ENCODE measurements around the gene PCCA. TPM values are rescaled to one million over a fixed set of nuclear protein-coding genes. Genes with fewer than 3 reads are reported as not detected.

The PCCA gene
- total RNA-seq, 1 donor from 2014 or later, result 229 TPM

DNA sequence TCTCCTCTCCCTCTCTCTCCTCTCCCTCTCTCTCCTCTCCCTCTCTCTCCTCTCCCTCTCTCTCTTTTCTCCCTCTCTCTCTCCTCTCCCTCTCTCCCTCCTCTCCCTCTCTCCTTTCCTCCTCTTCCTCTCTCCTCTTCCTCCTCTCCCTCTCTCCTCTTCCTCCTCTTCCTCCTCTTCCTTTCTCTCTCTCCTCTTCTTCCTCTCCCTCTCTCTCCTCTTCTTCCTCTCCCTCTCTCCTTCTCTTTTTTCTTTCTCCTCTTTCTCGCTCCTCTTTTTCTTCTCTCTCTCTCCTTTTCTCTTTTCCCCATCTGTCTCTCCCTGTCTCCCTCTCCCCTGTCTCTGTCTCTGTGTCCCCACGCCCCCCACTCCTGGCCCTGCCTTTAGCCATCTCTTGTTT is 363.0 kb downstream of the PCCA start:
- H3K36me3 ChIP-seq (ENCODE audit: control insufficient read depth in 3 of 3, insufficient read depth in 3 of 3, low read length in 3 of 3), result peaks cover 0 to 3% (median 0%) of the 10 kb centered on the region in 3 donors
- no peak overlapping the region for H3K9ac ChIP-seq (ENCODE audit: low read depth in 1 of 3, low read length in 3 of 3)
- H3K27me3 ChIP-seq (ENCODE audit: control insufficient read depth in 3 of 3, insufficient read depth in 3 of 3, low read length in 3 of 3), result no peaks in the 10 kb centered on the region
- H3K4me3 ChIP-seq (ENCODE audit: low read length in 3 of 3), result no peak overlapping the region
- H3K4me1 ChIP-seq (ENCODE audit: control insufficient read depth in 3 of 3, insufficient read depth in 3 of 3, low read length in 3 of 3), result no peaks in the 10 kb centered on the region
- H3K27ac ChIP-seq (ENCODE audit: low read depth, low read length), result no peak overlapping the region
- no peaks in the 10 kb centered on the region for H3K9me3 ChIP-seq (ENCODE audit: control insufficient read depth in 3 of 3, low read length in 3 of 3)

DNA sequence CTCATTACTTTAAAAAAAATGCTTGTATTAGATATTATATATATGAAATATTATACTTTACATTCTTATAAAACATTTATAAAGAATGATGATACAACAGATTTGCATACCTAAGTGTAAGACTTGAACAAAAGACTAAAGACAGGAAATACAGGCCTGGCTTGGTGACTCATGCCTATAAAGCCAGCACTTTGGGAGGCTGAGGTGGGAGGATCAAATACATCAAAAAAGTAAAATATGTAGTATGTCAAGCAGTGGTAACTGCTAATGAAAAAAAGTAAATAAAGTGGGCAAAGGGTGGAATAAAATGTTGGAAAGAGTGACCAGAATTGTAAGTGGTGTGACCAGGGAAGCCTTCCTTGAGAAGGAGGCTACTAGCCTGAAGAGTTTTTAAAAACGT is 366.0 kb downstream of the PCCA start:
- Histone ChIP-seq H3K9me3 (ENCODE audit: control insufficient read depth in 3 of 3, low read length in 3 of 3) (peaks cover 0 to 2% (median 0%) of the 10 kb centered on the region in 3 donors), H3K9ac (ENCODE audit: low read depth in 1 of 3, low read length in 3 of 3) (no peak overlapping the region), H3K27me3 (ENCODE audit: control insufficient read depth in 3 of 3, insufficient read depth in 3 of 3, low read length in 3 of 3) (no peaks in the 10 kb centered on the region), H3K4me1 (ENCODE audit: control insufficient read depth in 3 of 3, insufficient read depth in 3 of 3, low read length in 3 of 3) (no peaks in the 10 kb centered on the region), H3K27ac (ENCODE audit: low read depth, low read length) (no peak overlapping the region), H3K4me3 (ENCODE audit: low read length in 3 of 3) (no peak overlapping the region), H3K36me3 (ENCODE audit: control insufficient read depth in 3 of 3, insufficient read depth in 3 of 3, low read length in 3 of 3) (no peaks in the 10 kb centered on the region)

DNA sequence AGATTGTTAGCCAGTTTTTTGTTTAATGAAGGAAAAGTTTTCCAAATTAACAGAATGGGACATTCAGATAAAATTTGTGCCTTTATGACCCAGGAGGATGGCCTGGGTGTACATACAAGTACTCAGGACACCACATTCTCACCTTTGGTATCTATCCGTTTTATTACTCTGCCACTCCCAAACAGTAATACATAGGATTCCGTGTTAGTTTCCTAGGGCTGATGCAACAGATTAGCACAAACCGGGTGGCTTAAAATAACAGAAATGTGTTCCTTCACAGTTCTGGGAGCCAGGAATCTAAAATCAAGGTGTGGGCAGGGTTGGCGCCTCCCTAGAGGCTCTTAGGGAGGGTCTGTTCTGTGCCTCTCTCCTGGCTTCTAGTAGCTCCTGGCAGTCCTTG is 369.8 kb downstream of the PCCA start:
- Histone ChIP-seq H3K36me3 (ENCODE audit: control insufficient read depth in 3 of 3, insufficient read depth in 3 of 3, low read length in 3 of 3) (no peaks in the 10 kb centered on the region), H3K27ac (ENCODE audit: low read depth, low read length) (no peak overlapping the region), H3K4me1 (ENCODE audit: control insufficient read depth in 3 of 3, insufficient read depth in 3 of 3, low read length in 3 of 3) (no peaks in the 10 kb centered on the region), H3K9ac (ENCODE audit: low read depth in 1 of 3, low read length in 3 of 3) (no peak overlapping the region), H3K4me3 (ENCODE audit: low read length in 3 of 3) (no peak overlapping the region), H3K27me3 (ENCODE audit: control insufficient read depth in 3 of 3, insufficient read depth in 3 of 3, low read length in 3 of 3) (no peaks in the 10 kb centered on the region), H3K9me3 (ENCODE audit: control insufficient read depth in 3 of 3, low read length in 3 of 3) (peaks cover 0 to 2% (median 0%) of the 10 kb centered on the region in 3 donors)

DNA sequence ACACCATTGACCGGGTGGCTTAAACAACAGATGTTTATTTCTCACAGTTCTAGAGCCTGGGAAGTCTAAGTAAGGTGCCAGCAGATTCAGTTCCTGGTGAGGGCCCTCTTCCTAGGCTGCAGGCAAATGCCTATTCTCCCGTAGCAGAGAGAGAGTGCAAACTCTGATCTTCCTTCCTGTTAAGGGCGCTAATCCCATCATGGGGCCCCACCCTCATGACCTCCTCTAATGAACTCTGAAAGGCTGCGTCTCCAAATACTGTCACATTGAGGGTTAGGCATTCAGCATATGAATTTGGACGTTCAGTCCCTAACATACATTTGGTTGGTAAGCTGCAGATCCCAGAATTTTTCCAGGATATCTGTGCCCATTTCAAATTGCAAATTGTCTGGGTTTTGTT is 370.9 kb downstream of the PCCA start:
- no peak overlapping the region for H3K27ac ChIP-seq (ENCODE audit: low read depth, low read length)
- no peaks in the 10 kb centered on the region for H3K36me3 ChIP-seq (ENCODE audit: control insufficient read depth in 3 of 3, insufficient read depth in 3 of 3, low read length in 3 of 3)
- H3K4me1 ChIP-seq (ENCODE audit: control insufficient read depth in 3 of 3, insufficient read depth in 3 of 3, low read length in 3 of 3), result no peaks in the 10 kb centered on the region
- no peak overlapping the region for H3K9ac ChIP-seq (ENCODE audit: low read depth in 1 of 3, low read length in 3 of 3)
- H3K27me3 ChIP-seq (ENCODE audit: control insufficient read depth in 3 of 3, insufficient read depth in 3 of 3, low read length in 3 of 3), result no peaks in the 10 kb centered on the region
- H3K9me3 ChIP-seq (ENCODE audit: control insufficient read depth in 3 of 3, low read length in 3 of 3), result peaks cover 0 to 2% (median 0%) of the 10 kb centered on the region in 3 donors
- H3K4me3 ChIP-seq (ENCODE audit: low read length in 3 of 3), result no peak overlapping the region

DNA sequence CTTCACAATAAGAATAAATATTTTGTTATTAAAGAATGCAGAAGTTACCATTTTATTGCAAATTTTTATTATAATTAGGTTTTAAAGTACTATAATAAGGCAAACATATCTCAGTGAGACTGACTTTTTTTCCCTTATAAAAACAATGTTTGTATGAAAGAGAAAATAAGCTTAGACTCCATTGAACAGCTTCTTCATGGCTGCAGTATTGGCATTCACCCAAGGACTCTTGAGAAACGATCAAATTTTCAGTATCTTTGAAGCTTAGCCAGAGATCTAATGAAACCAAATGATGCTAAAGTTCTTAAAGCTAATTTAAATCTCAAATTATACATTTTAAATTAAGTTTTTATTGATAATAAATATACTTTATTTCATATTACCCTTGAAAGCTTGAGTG is 371.4 kb downstream of the PCCA start:
- Histone ChIP-seq H3K27me3 (ENCODE audit: control insufficient read depth in 3 of 3, insufficient read depth in 3 of 3, low read length in 3 of 3) (no peaks in the 10 kb centered on the region), H3K9ac (ENCODE audit: low read depth in 1 of 3, low read length in 3 of 3) (no peak overlapping the region), H3K4me3 (ENCODE audit: low read length in 3 of 3) (no peak overlapping the region), H3K9me3 (ENCODE audit: control insufficient read depth in 3 of 3, low read length in 3 of 3) (peaks cover 0 to 2% (median 0%) of the 10 kb centered on the region in 3 donors), H3K36me3 (ENCODE audit: control insufficient read depth in 3 of 3, insufficient read depth in 3 of 3, low read length in 3 of 3) (no peaks in the 10 kb centered on the region), H3K4me1 (ENCODE audit: control insufficient read depth in 3 of 3, insufficient read depth in 3 of 3, low read length in 3 of 3) (no peaks in the 10 kb centered on the region), H3K27ac (ENCODE audit: low read depth, low read length) (no peak overlapping the region)

DNA sequence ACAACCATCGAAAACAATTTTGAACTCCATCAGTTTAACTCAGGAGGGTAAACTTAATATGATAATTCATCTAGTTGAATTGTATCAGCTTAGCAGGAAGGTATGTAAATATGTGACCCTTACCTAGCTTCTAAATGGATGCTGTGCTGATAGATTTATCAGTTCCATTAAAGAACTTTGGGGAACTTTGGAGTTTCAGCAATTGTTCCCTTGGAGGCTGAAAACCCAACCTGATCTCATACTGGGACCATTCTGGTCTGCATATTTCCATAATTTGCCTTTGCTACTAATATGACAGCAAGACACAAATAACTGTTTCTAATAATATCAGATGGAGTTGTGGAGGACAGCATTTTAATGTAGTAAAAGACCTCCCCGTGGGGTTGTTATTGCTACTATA is 371.9 kb downstream of the PCCA start:
- Histone ChIP-seq H3K9me3 (ENCODE audit: control insufficient read depth in 3 of 3, low read length in 3 of 3) (peaks cover 0 to 2% (median 0%) of the 10 kb centered on the region in 3 donors), H3K9ac (ENCODE audit: low read depth in 1 of 3, low read length in 3 of 3) (no peak overlapping the region), H3K4me1 (ENCODE audit: control insufficient read depth in 3 of 3, insufficient read depth in 3 of 3, low read length in 3 of 3) (no peaks in the 10 kb centered on the region), H3K27me3 (ENCODE audit: control insufficient read depth in 3 of 3, insufficient read depth in 3 of 3, low read length in 3 of 3) (no peaks in the 10 kb centered on the region), H3K27ac (ENCODE audit: low read depth, low read length) (no peak overlapping the region), H3K36me3 (ENCODE audit: control insufficient read depth in 3 of 3, insufficient read depth in 3 of 3, low read length in 3 of 3) (no peaks in the 10 kb centered on the region), H3K4me3 (ENCODE audit: low read length in 3 of 3) (no peak overlapping the region)

DNA sequence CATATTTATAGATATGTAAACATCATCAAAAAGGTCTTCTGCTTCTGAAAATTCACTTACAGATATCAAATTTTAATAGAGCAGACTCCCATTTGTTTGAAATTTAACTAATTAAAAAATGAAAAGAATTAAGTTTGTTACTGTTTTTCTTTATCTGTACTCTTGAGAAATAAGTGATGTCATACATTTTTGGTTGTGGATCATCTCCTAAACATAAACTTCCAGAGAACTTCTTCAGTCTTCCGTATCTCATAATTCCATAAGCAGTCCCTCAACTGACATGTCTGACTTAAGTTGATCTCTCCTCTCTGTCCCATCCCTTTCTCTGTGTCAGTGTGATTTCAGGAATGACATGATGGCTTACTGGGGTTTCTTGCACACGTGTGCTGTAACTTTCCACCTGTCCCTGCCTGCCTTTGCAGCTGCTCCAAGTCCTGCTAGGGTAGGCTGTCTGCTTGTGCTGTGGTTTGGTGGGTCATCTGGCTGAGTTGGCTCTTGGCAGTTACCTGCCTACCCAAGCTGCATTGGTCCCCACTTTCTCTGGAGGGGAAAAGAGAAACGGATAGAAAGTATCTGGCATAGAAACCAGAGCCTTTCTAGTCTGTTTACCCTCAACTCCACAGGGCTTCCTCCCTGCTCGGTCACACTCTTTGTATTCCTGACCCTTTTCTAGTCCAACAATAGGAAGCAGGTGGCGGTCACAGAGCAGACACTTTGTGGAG is 372.6 kb downstream of the PCCA start:
- H3K9me3 ChIP-seq (ENCODE audit: control insufficient read depth in 3 of 3, low read length in 3 of 3), result peaks cover 0 to 2% (median 0%) of the 10 kb centered on the region in 3 donors
- no peaks in the 10 kb centered on the region for H3K36me3 ChIP-seq (ENCODE audit: control insufficient read depth in 3 of 3, insufficient read depth in 3 of 3, low read length in 3 of 3)
- H3K27me3 ChIP-seq (ENCODE audit: control insufficient read depth in 3 of 3, insufficient read depth in 3 of 3, low read length in 3 of 3), result no peaks in the 10 kb centered on the region
- H3K4me3 ChIP-seq (ENCODE audit: low read length in 3 of 3), result no peak overlapping the region
- no peak overlapping the region for H3K9ac ChIP-seq (ENCODE audit: low read depth in 1 of 3, low read length in 3 of 3)
- H3K27ac ChIP-seq (ENCODE audit: low read depth, low read length), result no peak overlapping the region
- H3K4me1 ChIP-seq (ENCODE audit: control insufficient read depth in 3 of 3, insufficient read depth in 3 of 3, low read length in 3 of 3), result no peaks in the 10 kb centered on the region

DNA sequence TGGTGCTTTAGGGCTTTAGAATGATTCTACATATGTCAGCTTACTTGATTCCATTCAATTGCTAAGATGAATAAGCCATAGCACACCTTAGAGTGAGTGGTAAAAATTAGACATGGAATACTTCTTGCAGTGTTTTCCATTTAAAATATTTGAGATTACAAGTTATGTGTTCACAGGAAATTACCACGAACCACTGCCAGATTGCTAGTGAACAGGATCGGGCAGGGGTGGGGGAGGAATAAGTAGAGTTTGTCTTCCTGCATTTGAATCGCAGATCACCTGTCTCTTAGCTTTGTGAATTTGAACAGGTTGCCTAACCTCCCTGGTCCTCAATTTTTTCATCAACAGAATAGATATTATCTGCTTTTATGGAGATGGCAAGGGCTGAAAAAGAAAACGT is 375.1 kb downstream of the PCCA start:
- Histone ChIP-seq H3K27me3 (ENCODE audit: control insufficient read depth in 3 of 3, insufficient read depth in 3 of 3, low read length in 3 of 3) (no peaks in the 10 kb centered on the region), H3K9ac (ENCODE audit: low read depth in 1 of 3, low read length in 3 of 3) (no peak overlapping the region), H3K9me3 (ENCODE audit: control insufficient read depth in 3 of 3, low read length in 3 of 3) (peaks cover 0 to 2% (median 0%) of the 10 kb centered on the region in 3 donors), H3K36me3 (ENCODE audit: control insufficient read depth in 3 of 3, insufficient read depth in 3 of 3, low read length in 3 of 3) (no peaks in the 10 kb centered on the region), H3K4me1 (ENCODE audit: control insufficient read depth in 3 of 3, insufficient read depth in 3 of 3, low read length in 3 of 3) (no peaks in the 10 kb centered on the region), H3K27ac (ENCODE audit: low read depth, low read length) (no peak overlapping the region), H3K4me3 (ENCODE audit: low read length in 3 of 3) (no peak overlapping the region)

DNA sequence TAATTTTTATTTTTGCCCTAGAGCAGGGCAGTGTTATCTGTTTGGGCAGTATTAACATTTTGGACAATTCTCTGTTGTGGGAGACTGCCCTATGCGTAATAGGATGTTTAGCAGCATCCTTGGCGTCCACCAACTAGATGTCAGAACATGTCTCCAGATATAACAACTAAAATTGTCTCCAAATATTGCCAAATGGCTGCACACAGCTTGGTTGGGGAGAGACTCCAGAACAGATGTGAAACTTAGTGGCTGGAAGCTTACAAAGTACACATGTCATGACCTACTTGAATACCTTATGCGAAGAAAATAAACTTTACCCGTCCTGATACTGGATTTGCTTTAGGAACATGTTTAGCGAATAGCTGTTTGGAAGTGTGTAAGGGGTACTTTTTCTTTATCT is 376.7 kb downstream of the PCCA start:
- H3K4me3 ChIP-seq (ENCODE audit: low read length in 3 of 3), result no peak overlapping the region

DNA sequence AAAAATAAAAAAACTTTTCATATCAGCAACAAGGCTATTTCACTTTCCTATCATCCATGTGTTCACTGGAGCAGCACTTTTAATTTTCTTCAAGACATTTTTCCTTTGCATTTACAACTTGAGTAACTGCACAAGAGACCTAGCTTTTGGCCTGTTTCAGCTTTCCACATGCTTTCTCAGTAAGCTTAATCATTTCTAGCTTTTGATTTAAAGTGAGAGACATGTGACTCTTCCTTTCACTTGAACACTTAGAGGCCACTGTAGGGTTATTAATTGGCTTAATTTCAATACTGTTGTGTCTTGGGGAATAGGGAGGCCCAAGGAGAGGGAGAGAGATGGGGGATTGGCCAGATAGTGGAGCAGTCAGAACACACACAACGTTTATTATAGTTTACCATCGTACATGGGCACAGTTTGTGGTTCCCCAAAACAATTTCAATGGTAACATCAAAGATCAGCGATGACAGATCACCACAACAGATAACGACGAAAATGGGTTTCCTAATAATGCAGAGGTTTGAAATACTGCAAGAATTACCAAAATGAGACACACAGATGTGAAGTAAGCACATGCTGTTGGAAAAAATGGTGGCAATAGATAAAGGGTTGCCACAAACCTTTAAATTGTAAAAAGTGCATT is 382.1 kb downstream of the PCCA start:
- no peak overlapping the region for H3K27ac ChIP-seq (ENCODE audit: low read depth, low read length)
- H3K27me3 ChIP-seq (ENCODE audit: control insufficient read depth in 3 of 3, insufficient read depth in 3 of 3, low read length in 3 of 3), result no peaks in the 10 kb centered on the region
- H3K4me3 ChIP-seq (ENCODE audit: low read length in 3 of 3), result no peak overlapping the region
- H3K9me3 ChIP-seq (ENCODE audit: control insufficient read depth in 3 of 3, low read length in 3 of 3), result no peaks in the 10 kb centered on the region
- no peak overlapping the region for H3K9ac ChIP-seq (ENCODE audit: low read depth in 1 of 3, low read length in 3 of 3)
- no peaks in the 10 kb centered on the region for H3K36me3 ChIP-seq (ENCODE audit: control insufficient read depth in 3 of 3, insufficient read depth in 3 of 3, low read length in 3 of 3)
- H3K4me1 ChIP-seq (ENCODE audit: control insufficient read depth in 3 of 3, insufficient read depth in 3 of 3, low read length in 3 of 3), result no peaks in the 10 kb centered on the region

More for the DNA sequence above, 376.7 kb downstream of the PCCA start:
- Histone ChIP-seq H3K9me3 (ENCODE audit: control insufficient read depth in 3 of 3, low read length in 3 of 3) (no peaks in the 10 kb centered on the region), H3K4me1 (ENCODE audit: control insufficient read depth in 3 of 3, insufficient read depth in 3 of 3, low read length in 3 of 3) (no peaks in the 10 kb centered on the region), H3K9ac (ENCODE audit: low read depth in 1 of 3, low read length in 3 of 3) (no peak overlapping the region), H3K36me3 (ENCODE audit: control insufficient read depth in 3 of 3, insufficient read depth in 3 of 3, low read length in 3 of 3) (no peaks in the 10 kb centered on the region), H3K27me3 (ENCODE audit: control insufficient read depth in 3 of 3, insufficient read depth in 3 of 3, low read length in 3 of 3) (no peaks in the 10 kb centered on the region), H3K27ac (ENCODE audit: low read depth, low read length) (no peak overlapping the region)
